Stimulated activated CD4-positive, alpha-beta T cell treated with anti-CD3 and anti-CD28 coated beads, TNF-alpha, amount 100 ng/mL, for 24 hours (primary cell): ENCODE results near the gene PVALEF.

Source experiments
- DNase-seq, 3 experiments: peaks; one replicate each; pipeline ENCODE4 v3.0.0-alpha.2; 2020; ENCODE audit warnings: low read depth in 3 of 3

PVALEF gene

GRCh38 chr17:81197409-81197795, 32.1 kb downstream of the PVALEF start:
- DNase-seq: no peak

- no peak for DNase-seq
Observed at GRCh38 chr17:81197831-81198490, 32.7 kb downstream of the PVALEF start.

DNA sequence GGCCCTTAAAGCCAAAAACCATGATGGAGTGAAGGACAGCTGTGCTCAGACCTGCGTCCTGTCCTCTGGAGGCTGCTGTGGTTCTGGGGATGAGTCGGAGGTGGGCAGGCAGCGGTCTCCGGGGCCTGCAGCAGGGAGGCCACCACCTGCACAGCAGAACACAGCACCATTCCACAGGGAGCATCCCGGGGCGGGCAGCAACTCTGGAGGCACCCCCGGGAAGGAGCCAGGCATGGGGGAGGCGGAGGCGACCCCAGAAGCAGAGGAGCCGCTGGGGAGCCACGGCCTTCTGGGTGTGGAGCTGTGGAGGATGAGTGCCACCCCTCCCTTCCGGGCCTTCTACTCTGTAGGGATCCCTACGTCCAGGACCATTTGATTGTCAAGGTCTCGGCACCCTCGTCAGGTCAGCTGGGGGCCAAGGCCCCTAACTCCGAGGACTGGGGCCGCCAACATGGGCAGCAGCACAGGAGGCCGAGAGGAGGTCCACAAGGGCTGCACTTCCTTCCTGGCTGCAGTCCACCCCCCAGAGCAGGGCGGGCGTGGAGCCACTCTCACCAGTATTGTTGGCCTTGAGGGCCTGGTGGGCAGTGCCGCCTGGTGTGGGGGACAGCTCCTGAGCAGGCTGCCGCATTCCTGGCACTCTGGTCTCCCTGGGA, 33.6 kb downstream of the PVALEF start:
- no peak for DNase-seq

DNA sequence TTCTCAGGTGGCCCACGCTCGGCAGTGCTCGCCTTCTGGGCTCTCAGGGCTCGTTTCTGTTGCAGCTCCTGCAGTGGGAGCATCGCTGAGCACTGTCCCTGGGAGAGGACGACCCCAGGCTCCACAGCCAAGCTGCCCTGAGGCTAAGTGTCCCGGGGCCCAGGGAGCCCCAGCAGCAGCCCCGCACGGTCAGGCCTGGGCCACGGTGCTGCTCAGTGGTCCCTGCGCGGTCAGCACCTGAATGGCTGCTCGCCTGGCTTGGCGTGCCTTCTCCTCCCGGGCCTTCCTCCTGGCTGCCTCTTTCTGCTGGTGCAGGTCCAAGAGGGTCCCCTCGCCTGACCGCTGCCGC, 34.1 kb downstream of the PVALEF start:
- no peak for DNase-seq

DNA sequence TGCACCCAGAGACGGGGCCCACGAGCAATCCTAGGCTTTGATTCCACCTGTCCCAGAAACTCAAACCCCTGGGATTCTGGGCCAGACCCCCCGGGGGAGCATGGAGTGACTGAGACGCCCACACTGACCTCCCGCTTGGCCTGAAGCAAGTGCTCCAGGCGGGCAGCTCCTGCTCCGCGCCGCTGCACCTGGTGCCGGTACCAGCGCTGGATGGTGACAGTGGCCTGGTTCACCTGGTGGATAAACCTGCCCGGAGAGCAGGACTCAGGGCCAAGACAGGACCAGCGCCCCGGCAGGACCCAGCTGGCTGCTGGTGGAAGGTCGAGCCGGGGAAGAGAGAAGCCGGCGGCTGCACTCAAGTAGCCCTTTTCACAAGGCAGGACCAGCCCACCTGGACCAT, 34.9 kb downstream of the PVALEF start:
- DNase-seq: no peak

- no peak for DNase-seq
Observed at GRCh38 chr17:81200695-81201580, 35.6 kb downstream of the PVALEF start.

DNA sequence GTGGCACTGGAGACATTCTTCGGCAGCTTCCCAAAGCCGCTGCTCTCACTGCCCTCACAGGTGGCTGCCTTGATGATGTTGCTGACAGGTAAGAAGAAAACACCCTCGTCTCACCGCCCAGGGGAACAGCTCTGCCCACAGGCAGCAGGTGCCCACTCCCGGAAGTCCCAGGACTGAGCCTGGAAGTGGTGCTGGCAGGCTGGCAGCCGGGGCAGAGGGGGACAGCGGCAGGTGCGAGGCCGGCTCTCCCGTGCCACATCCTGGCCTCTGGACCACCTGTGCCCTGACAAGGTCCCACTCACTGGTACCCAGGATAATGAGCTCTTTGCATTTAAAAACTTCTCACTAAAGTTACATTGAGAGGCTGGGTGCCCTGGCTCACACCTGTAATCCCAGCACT, 37.0 kb downstream of the PVALEF start:
- no peak for DNase-seq

- no peak for DNase-seq
Observed at GRCh38 chr17:81203136-81203535, 37.8 kb downstream of the PVALEF start.

- no peak for DNase-seq
Observed at GRCh38 chr17:81204578-81204977, 39.3 kb downstream of the PVALEF start.

GRCh38 chr17:81206166-81206565, 40.9 kb downstream of the PVALEF start:
- DNase-seq: no peak

DNA sequence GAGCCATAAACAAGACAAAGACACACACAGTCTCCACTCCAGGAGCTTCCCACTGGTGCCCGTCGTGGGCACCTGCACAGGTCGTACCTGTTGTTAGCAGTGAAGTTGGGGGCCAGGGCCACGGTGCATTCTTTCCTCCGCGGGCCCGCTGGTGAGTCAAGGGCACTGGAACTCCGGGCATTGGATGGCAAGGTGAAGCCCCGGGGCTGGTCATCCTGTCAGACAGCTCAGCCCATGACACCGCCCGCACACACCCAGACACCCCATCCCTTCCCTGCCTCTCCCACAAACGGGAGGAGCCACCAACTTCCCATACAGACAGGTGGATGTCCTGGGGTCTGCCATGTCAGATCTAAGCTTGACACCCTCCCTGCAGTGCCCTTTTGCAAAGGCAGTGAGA, 41.4 kb downstream of the PVALEF start:
- DNase-seq: no peak

- no peak for DNase-seq
Observed at GRCh38 chr17:81207610-81208581, 42.6 kb downstream of the PVALEF start.

DNA sequence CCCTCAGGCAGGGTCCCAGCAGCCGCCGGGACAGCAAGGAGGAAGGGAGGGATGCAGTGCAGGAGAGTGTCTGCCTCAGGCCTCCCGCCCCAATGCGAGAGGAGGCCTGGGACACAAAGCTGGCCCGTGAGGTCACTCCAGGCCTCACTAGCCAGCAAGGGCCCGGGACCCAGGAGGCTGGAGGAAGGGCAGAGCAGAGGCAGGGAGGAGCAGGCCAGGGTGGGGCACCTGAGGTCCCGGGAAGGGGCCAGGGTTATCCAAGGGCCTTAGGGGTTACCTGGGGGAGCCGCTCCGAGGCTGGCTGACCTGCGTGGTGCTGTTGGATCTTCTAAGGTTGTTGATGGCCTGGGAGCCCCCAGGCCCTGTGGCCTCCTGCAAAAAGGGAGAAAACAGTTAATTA, 43.3 kb downstream of the PVALEF start:
- no peak for DNase-seq

GRCh38 chr17:81209141-81209540, 43.8 kb downstream of the PVALEF start:
- no peak for DNase-seq

GRCh38 chr17:81210466-81210865, 45.2 kb downstream of the PVALEF start:
- DNase-seq: no peak

GRCh38 chr17:81210868-81211267, 45.6 kb downstream of the PVALEF start:
- DNase-seq: no peak

DNA sequence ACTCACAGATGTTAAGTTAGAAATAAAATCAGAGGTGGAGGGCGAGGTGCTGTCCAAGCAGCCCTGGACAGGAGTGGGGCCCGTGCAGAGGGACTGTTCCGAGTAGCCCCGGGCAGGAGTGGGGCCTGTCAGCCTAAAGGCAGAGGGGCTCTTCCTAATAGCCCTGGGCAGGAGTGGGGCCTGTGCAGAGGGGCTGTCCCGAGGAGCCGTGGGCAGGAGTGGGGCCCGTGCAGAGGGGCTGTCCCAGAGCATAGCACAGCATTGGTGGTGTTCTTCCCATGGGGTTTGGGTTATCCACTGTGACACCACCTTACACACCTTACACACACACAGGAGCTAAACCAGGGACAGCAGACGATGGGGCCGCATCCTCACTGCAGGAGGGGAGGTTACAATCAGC, 47.1 kb downstream of the PVALEF start:
- DNase-seq: no peak

GRCh38 chr17:81213978-81214377, 48.7 kb downstream of the PVALEF start:
- no peak for DNase-seq

GRCh38 chr17:81217491-81217890, 52.2 kb downstream of the PVALEF start:
- no peak for DNase-seq

GRCh38 chr17:81218459-81218858, 53.2 kb downstream of the PVALEF start:
- DNase-seq: no peak

GRCh38 chr17:81218991-81219390, 53.7 kb downstream of the PVALEF start:
- no peak for DNase-seq
